HCT116 (cell line): ENCODE data around the gene IL17REL. TPM values are rescaled to one million over a fixed set of nuclear protein-coding genes. Genes with fewer than 3 reads are reported as not detected.

Experiments used
- ATAC-seq: fragments of 200-7000 bp; cut with Tn5 transposase; 2 replicates; pipeline ENCODE4 v1.9.1; 2020; ENCODE audit warnings: mild to moderate bottlenecking, moderate library complexity
- BruUV-seq: library from RNA; stranded (reverse); fragments of 400-500 nt; replicated peaks from 2 replicates; lab custom pipeline; 2021; lab: Mats Ljungman, UMichigan
- CTCF ChIA-PET: fragments of 300-600 bp; sonication (Branson Sonifier 250); formaldehyde crosslinking; loops from one replicate; lab custom pipeline; 2021; ENCODE audit warnings: antibody characterized with exemption; lab: Charles Lee
- POLR2A ChIA-PET: fragments of 300-600, 350-600 bp; sonication (Branson Sonifier 250); formaldehyde crosslinking; loops from one replicate; lab custom pipeline; 2021; ENCODE audit warnings: antibody characterized with exemption; lab: Charles Lee
- RAD21 ChIA-PET, 2 experiments: fragments of 300-600 bp; sonication (Branson Sonifier 250); formaldehyde crosslinking; loops; one replicate each; lab custom pipeline; 2023; ENCODE audit warnings: low total read pairs in 2 of 2; ENCODE audit not compliant: uncharacterized antibody in 2 of 2, unreplicated experiment in 2 of 2, low non-redundant PET in 1 of 2; lab: Charles Lee
- DNase-seq: peaks from one replicate; pipeline ENCODE4 v3.0.0-alpha.2; 2010; ENCODE audit warnings: low read depth, low spot score
- H2AFZ ChIP-seq: fragments of 200-600 bp; shearing (Covaris generic), sonication (generic); 2 replicates; pipeline ENCODE4 v1.6.1; 2017; ENCODE audit warnings: low read depth, mixed run types, mixed read lengths, antibody characterized with exemption, low read length; ENCODE audit not compliant: poor library complexity, severe bottlenecking
- H3K27ac ChIP-seq: 2 replicates; pipeline ENCODE4 v1.5.1; 2012; ENCODE audit warnings: low read depth, low read length
- H3K27me3 ChIP-seq: fragments of 200-600 bp; sonication (generic); 2 replicates; pipeline ENCODE4 v1.6.1; 2016; ENCODE audit warnings: mixed run types, low read length, mixed read lengths; ENCODE audit not compliant: insufficient read depth
- H3K36me3 ChIP-seq, 2 experiments: fragments of 200-500 bp in 1 of 2; fragments of 200-600 bp in 1 of 2; sonication (Bioruptor generic) in 1 of 2; sonication (generic) in 1 of 2; 2 replicates each; pipeline versions ENCODE4 v1.5.1 to v1.6.1; 2014 to 2016; ENCODE audit warnings: low read length in 2 of 2, inconsistent platforms in 1 of 2, mixed read lengths in 1 of 2, mixed run types in 1 of 2; ENCODE audit not compliant: insufficient read depth in 2 of 2, control insufficient read depth in 1 of 2
- H3K4me1 ChIP-seq, 2 experiments: fragments of 200-600 bp in 1 of 2; sonication (generic) in 1 of 2; 2 replicates each; pipeline versions ENCODE4 v1.5.1 to v1.6.1; 2012 to 2017; ENCODE audit warnings: low read length in 2 of 2, inconsistent platforms in 1 of 2, mild to moderate bottlenecking in 1 of 2, mixed read lengths in 1 of 2, mixed run types in 1 of 2, moderate library complexity in 1 of 2; ENCODE audit not compliant: insufficient read depth in 2 of 2, control insufficient read depth in 1 of 2
- H3K4me2 ChIP-seq: fragments of 200-600 bp; sonication (generic); 2 replicates; pipeline ENCODE4 v1.6.1; 2017; ENCODE audit warnings: mixed run types, low read length, mixed read lengths
- H3K4me3 ChIP-seq, 2 experiments: fragments of 200-600 bp in 1 of 2; sonication (generic) in 1 of 2; replicated peaks in 1 of 2; 2 replicates each; pipeline ENCODE4 v1.5.1; 2011 to 2016; ENCODE audit warnings: low read length in 2 of 2, control low read depth in 1 of 2, low read depth in 1 of 2, mild to moderate bottlenecking in 1 of 2, mixed read lengths in 1 of 2, mixed run types in 1 of 2
- H3K79me2 ChIP-seq: fragments of 200-600 bp; sonication (generic); 2 replicates; pipeline ENCODE4 v1.6.1; 2017; ENCODE audit warnings: mild to moderate bottlenecking, mixed run types, low read length, moderate library complexity, mixed read lengths; ENCODE audit not compliant: insufficient read depth
- H3K9ac ChIP-seq: fragments of 200-600 bp; sonication (generic); 2 replicates; pipeline ENCODE4 v1.6.1; 2016; ENCODE audit warnings: low read length, mixed read lengths
- H3K9me2 ChIP-seq: fragments of 200-600 bp; sonication (generic), shearing (Covaris generic); 2 replicates; pipeline ENCODE4 v1.6.1; 2017; ENCODE audit warnings: mixed run types, mild to moderate bottlenecking, moderate library complexity; ENCODE audit not compliant: insufficient read depth
- H3K9me3 ChIP-seq, 2 experiments: fragments of 200-500 bp in 1 of 2; fragments of 200-600 bp in 1 of 2; sonication (Bioruptor generic) in 1 of 2; sonication (generic) in 1 of 2; 2 replicates each; pipeline ENCODE4 v1.6.1; 2014 to 2017; ENCODE audit warnings: low read length in 2 of 2, mixed read lengths in 2 of 2, inconsistent platforms in 1 of 2, low read depth in 1 of 2, mild to moderate bottlenecking in 1 of 2, mixed run types in 1 of 2, moderate library complexity in 1 of 2; ENCODE audit not compliant: control insufficient read depth in 1 of 2, insufficient read depth in 1 of 2
- H4K20me1 ChIP-seq: fragments of 200-600 bp; sonication (generic), shearing (Covaris generic); 2 replicates; pipeline ENCODE4 v1.6.1; 2017; ENCODE audit warnings: mixed run types, mild to moderate bottlenecking, moderate library complexity; ENCODE audit not compliant: insufficient read depth
- CEBPB ChIP-seq: IDR thresholded peaks from 2 replicates; pipeline ENCODE4 v1.6.1; 2012; ENCODE audit warnings: low read depth
- EGR1 ChIP-seq: IDR thresholded peaks from 2 replicates; pipeline ENCODE4 v1.6.1; 2012; ENCODE audit warnings: low read depth
- ELF1 ChIP-seq: IDR thresholded peaks from 2 replicates; pipeline ENCODE4 v1.6.1; 2012; ENCODE audit warnings: low read depth, borderline replicate concordance
- EZH2phosphoT487 ChIP-seq: fragments of 200-600 bp; IDR thresholded peaks from 2 replicates; pipeline ENCODE4 v1.6.1; 2018; ENCODE audit warnings: antibody characterized with exemption, borderline replicate concordance
- FOSL1 ChIP-seq: IDR thresholded peaks from 2 replicates; pipeline ENCODE4 v1.6.1; 2012; ENCODE audit warnings: low read depth
- JUND ChIP-seq: IDR thresholded peaks from 2 replicates; pipeline ENCODE4 v1.6.1; 2012
- POLR2AphosphoS5 ChIP-seq: IDR thresholded peaks from 2 replicates; pipeline ENCODE4 v1.6.1; 2011; ENCODE audit warnings: mild to moderate bottlenecking, low read depth, low read length, moderate library complexity
- RAD21 ChIP-seq: IDR thresholded peaks from 2 replicates; pipeline ENCODE4 v1.6.1; 2012; ENCODE audit warnings: low read depth, mild to moderate bottlenecking
- TCF7L2 ChIP-seq: IDR thresholded peaks from 2 replicates; pipeline ENCODE4 v1.7.0; 2011; ENCODE audit warnings: borderline replicate concordance, inconsistent platforms; ENCODE audit not compliant: insufficient read depth, insufficient read length; ENCODE audit errors: extremely low read depth
- YY1 ChIP-seq: IDR thresholded peaks from 2 replicates; pipeline ENCODE4 v1.6.1; 2011; ENCODE audit warnings: low read length, low read depth, moderate library complexity, mild to moderate bottlenecking; ENCODE audit not compliant: insufficient replicate concordance; ENCODE audit errors: extremely low read depth
- ZNF274 ChIP-seq: fragments of 200-500 bp; sonication (Bioruptor generic); IDR thresholded peaks from 2 replicates; pipeline ENCODE4 v1.6.1; 2014; ENCODE audit warnings: mild to moderate bottlenecking, low read depth, low read length, inconsistent platforms
- intact Hi-C: fragments of 100-400 bp; cut with micrococcal nuclease; formaldehyde crosslinking; loops from 2 replicates; pipeline ENCODE4 v1.10.0; 2022
- total RNA-seq: library from RNA; stranded (reverse); gene quantifications from one replicate; pipeline ENCODE4 v1.2.1, GENCODE V29; 2021; ENCODE audit not compliant: unreplicated experiment
- TF ChIP-seq, protein P1 (sequence below): IDR thresholded peaks from 2 replicates; pipeline ENCODE4 v1.6.1; 2012
- TF ChIP-seq, protein P2 (sequence below): IDR thresholded peaks from 2 replicates; pipeline ENCODE4 v1.6.1; 2011; ENCODE audit warnings: mild to moderate bottlenecking, low read length, moderate library complexity; ENCODE audit not compliant: insufficient replicate concordance; ENCODE audit errors: extremely low read depth
- TF ChIP-seq, protein P3 (sequence below): IDR thresholded peaks from 2 replicates; pipeline ENCODE4 v1.6.1; 2012; ENCODE audit warnings: low read depth
- TF ChIP-seq, protein P4 (sequence below): IDR thresholded peaks from 2 replicates; pipeline ENCODE4 v1.6.1; 2012

The IL17REL gene
- total RNA-seq, 1 experiment from 2014 or later: not detected

DNA sequence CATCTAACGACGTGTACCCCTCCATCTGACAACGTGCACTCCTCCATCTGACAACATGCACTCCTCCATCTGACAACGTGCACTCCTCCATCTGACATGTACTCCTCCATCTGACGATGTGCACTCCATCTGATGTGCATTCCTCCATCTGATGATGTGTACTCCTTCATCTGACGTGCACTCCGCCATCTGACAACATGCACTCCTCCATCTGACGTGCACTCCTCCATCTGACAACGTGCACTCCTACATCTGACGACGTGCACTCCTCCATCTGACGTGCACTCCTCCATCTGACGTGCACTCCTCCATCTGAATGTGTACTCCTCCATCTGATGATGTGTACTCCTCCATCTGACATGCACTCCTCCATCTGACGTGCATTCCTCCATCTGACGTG is 8.0 kb upstream of the IL17REL start:
- ChIA-PET CTCF (no interaction called here), RAD21 (no interaction called here), POLR2A (no interaction called here)
- DNase-seq (no peak), ATAC-seq (no peak)
- H3K9me3 ChIP-seq: peaks cover 0 to 6% of the 10 kb centered on the region in 2 experiments; a peak in 1 of 4 replicates
- no peaks in the 10 kb centered on the region for H4K20me1 ChIP-seq
- H3K4me1 ChIP-seq: peaks cover 0 to 8% of the 10 kb centered on the region in 2 experiments; a peak in 1 of 4 replicates
- no peak overlapping the region for H3K4me3 ChIP-seq
- intact Hi-C loops: no loop called here
- no peak overlapping the region for H3K27ac ChIP-seq
- no peaks in the 10 kb centered on the region for H3K36me3 ChIP-seq
- no TSS peak for BruUV-seq
- no peak overlapping the region for H3K4me2 ChIP-seq
- TF ChIP-seq CEBPB (no peak), TCF7L2 (no peak), POLR2AphosphoS5 (no peak), ELF1 (no peak), FOSL1 (no peak), ZNF274 (no peak), EGR1 (no peak), EZH2phosphoT487 (no peak), JUND (no peak), RAD21 (no peak), YY1 (no peak)
- TF ChIP-seq, protein P1, sequence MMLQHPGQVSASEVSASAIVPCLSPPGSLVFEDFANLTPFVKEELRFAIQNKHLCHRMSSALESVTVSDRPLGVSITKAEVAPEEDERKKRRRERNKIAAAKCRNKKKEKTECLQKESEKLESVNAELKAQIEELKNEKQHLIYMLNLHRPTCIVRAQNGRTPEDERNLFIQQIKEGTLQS: no peak
- TF ChIP-seq, protein P2, sequence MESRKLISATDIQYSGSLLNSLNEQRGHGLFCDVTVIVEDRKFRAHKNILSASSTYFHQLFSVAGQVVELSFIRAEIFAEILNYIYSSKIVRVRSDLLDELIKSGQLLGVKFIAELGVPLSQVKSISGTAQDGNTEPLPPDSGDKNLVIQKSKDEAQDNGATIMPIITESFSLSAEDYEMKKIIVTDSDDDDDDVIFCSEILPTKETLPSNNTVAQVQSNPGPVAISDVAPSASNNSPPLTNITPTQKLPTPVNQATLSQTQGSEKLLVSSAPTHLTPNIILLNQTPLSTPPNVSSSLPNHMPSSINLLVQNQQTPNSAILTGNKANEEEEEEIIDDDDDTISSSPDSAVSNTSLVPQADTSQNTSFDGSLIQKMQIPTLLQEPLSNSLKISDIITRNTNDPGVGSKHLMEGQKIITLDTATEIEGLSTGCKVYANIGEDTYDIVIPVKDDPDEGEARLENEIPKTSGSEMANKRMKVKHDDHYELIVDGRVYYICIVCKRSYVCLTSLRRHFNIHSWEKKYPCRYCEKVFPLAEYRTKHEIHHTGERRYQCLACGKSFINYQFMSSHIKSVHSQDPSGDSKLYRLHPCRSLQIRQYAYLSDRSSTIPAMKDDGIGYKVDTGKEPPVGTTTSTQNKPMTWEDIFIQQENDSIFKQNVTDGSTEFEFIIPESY: no peak
- TF ChIP-seq, protein P3, sequence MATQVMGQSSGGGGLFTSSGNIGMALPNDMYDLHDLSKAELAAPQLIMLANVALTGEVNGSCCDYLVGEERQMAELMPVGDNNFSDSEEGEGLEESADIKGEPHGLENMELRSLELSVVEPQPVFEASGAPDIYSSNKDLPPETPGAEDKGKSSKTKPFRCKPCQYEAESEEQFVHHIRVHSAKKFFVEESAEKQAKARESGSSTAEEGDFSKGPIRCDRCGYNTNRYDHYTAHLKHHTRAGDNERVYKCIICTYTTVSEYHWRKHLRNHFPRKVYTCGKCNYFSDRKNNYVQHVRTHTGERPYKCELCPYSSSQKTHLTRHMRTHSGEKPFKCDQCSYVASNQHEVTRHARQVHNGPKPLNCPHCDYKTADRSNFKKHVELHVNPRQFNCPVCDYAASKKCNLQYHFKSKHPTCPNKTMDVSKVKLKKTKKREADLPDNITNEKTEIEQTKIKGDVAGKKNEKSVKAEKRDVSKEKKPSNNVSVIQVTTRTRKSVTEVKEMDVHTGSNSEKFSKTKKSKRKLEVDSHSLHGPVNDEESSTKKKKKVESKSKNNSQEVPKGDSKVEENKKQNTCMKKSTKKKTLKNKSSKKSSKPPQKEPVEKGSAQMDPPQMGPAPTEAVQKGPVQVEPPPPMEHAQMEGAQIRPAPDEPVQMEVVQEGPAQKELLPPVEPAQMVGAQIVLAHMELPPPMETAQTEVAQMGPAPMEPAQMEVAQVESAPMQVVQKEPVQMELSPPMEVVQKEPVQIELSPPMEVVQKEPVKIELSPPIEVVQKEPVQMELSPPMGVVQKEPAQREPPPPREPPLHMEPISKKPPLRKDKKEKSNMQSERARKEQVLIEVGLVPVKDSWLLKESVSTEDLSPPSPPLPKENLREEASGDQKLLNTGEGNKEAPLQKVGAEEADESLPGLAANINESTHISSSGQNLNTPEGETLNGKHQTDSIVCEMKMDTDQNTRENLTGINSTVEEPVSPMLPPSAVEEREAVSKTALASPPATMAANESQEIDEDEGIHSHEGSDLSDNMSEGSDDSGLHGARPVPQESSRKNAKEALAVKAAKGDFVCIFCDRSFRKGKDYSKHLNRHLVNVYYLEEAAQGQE: no peak
- TF ChIP-seq, protein P4, sequence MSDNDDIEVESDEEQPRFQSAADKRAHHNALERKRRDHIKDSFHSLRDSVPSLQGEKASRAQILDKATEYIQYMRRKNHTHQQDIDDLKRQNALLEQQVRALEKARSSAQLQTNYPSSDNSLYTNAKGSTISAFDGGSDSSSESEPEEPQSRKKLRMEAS: no peak
- H3K9me2 ChIP-seq: no peaks in the 10 kb centered on the region
- H3K79me2 ChIP-seq: no peaks in the 10 kb centered on the region
- no peak overlapping the region for H3K9ac ChIP-seq
- no peak overlapping the region for H2AFZ ChIP-seq
- H3K27me3 ChIP-seq: no peaks in the 10 kb centered on the region
